Measurements from ENCODE around the gene LRATD1. TPM values are rescaled to one million over a fixed set of nuclear protein-coding genes. Genes with fewer than 3 reads are reported as not detected.

The LRATD1 gene
- total and polyA plus RNA-seq, 12 donors, result 0.13 to 3.6 (median 1.3) TPM

- ATAC-seq, result no peak
- Histone ChIP-seq H3K9me3 (no peaks in the 10 kb centered on the region), H3K4me1 (no peaks in the 10 kb centered on the region), H3K27ac (no peak overlapping the region), H3K36me3 (no peaks in the 10 kb centered on the region), H3K4me3 (no peak overlapping the region), H3K27me3 (no peaks in the 10 kb centered on the region)
- TF ChIP-seq CTCF (IDR thresholded peaks at IDR 0.05), result no peak
- 79 to 85% methylated on average over 3 of the region's 3 CpGs for WGBS, 2 donors
- intact Hi-C loops (cut with DNase I), result no loop called here
- no peak for DNase-seq
Observed at GRCh38 chr2:14601156-14601770, 31.3 kb upstream of the LRATD1 start.

GRCh38 chr2:14602309-14602708, 30.2 kb upstream of the LRATD1 start:
- H3K27me3 ChIP-seq, result no peaks in the 10 kb centered on the region
- ATAC-seq (no peak), DNase-seq (no peak)
- no peak for TF ChIP-seq CTCF (IDR thresholded peaks at IDR 0.05)
- no peaks in the 10 kb centered on the region for H3K9me3 ChIP-seq
- intact Hi-C loops (cut with DNase I), result no loop called here
- H3K4me1 ChIP-seq, result no peaks in the 10 kb centered on the region
- 34 to 36% methylated on average over 1 of the region's 1 CpG for WGBS, 2 donors
- no peak overlapping the region for H3K27ac ChIP-seq
- no peak overlapping the region for H3K4me3 ChIP-seq
- no peaks in the 10 kb centered on the region for H3K36me3 ChIP-seq

- 52 to 56% methylated on average over 2 of the region's 2 CpGs for WGBS, 2 donors
- H3K4me1 ChIP-seq, result no peaks in the 10 kb centered on the region
- H3K4me3 ChIP-seq, result no peak overlapping the region
- H3K27ac ChIP-seq, result no peak overlapping the region
- peaks cover 0 to 5% (median 0%) of the 10 kb centered on the region in 7 donors for H3K27me3 ChIP-seq
- no peaks in the 10 kb centered on the region for H3K36me3 ChIP-seq
- no peak for DNase-seq
- intact Hi-C loops (cut with DNase I), result no loop called here
- H3K9me3 ChIP-seq, result no peaks in the 10 kb centered on the region
- TF ChIP-seq CTCF (IDR thresholded peaks at IDR 0.05), result no peak
- ATAC-seq, result no peak
Observed at GRCh38 chr2:14603676-14604075, 28.8 kb upstream of the LRATD1 start.

- no peak for ATAC-seq
Observed at GRCh38 chr2:14608245-14608644, 24.3 kb upstream of the LRATD1 start.

More at GRCh38 chr2:14608245-14608644, 24.3 kb upstream of the LRATD1 start:
- no peak for TF ChIP-seq CTCF (IDR thresholded peaks at IDR 0.05)
- H3K9me3 ChIP-seq, result no peaks in the 10 kb centered on the region
- 46 to 67% methylated on average over 2 of the region's 2 CpGs for WGBS, 2 donors
- H3K4me1 ChIP-seq, result no peaks in the 10 kb centered on the region
- no peak for DNase-seq
- H3K36me3 ChIP-seq, result no peaks in the 10 kb centered on the region
- H3K27ac ChIP-seq, result no peak overlapping the region
- H3K4me3 ChIP-seq, result no peak overlapping the region
- peaks cover 0 to 5% (median 0%) of the 10 kb centered on the region in 7 donors for H3K27me3 ChIP-seq
- intact Hi-C loops (cut with DNase I), result no loop called here

Data from heart right ventricle (tissue), 16 donors.